Bronchial epithelial cell (primary cell): ENCODE data around the gene TTLL9. TPM values are rescaled to one million over a fixed set of nuclear protein-coding genes. Genes with fewer than 3 reads are reported as not detected.
"Not testable (repeated sequence)": the region's sequence is repeated elsewhere in the genome, so short reads cannot be mapped to it uniquely, and the experiment has no call there.

Source experiments
- DNase-seq: peaks from one replicate; pipeline ENCODE4 v3.0.0-alpha.2; 2010; ENCODE audit warnings: low read depth
- FAIRE-seq: peaks from 2 replicates; lab custom pipeline; 2011; peaks lifted over from hg19 to GRCh38; lab: Jason Lieb, UNC
- H3K27me3 ChIP-seq: 2 replicates; pipeline ENCODE4 v1.5.1; 2011; ENCODE audit warnings: low read length; ENCODE audit not compliant: control insufficient read depth, insufficient read depth
- H3K36me3 ChIP-seq: 2 replicates; pipeline ENCODE4 v1.5.1; 2011; ENCODE audit warnings: low read length; ENCODE audit not compliant: control insufficient read depth, insufficient read depth
- H3K4me3 ChIP-seq: 2 replicates; pipeline ENCODE4 v1.5.1; 2011; ENCODE audit warnings: mild to moderate bottlenecking, low read depth, low read length, control low read depth
- total RNA-seq: library from RNA; depleted of rRNA; stranded (reverse); fragments of >200 nt; gene quantifications from 2 replicates; pipeline ENCODE4 v1.2.1, GENCODE V29; 2014
- TF ChIP-seq, protein P1 (sequence below): IDR thresholded peaks from 2 replicates; pipeline ENCODE4 v1.5.1; 2011; ENCODE audit warnings: mild to moderate bottlenecking, moderate library complexity, low read length, control low read depth, inconsistent platforms; ENCODE audit not compliant: insufficient read depth, severe bottlenecking

TTLL9 gene
- total RNA-seq, 1 donor from 2014 or later, result not detected

DNA sequence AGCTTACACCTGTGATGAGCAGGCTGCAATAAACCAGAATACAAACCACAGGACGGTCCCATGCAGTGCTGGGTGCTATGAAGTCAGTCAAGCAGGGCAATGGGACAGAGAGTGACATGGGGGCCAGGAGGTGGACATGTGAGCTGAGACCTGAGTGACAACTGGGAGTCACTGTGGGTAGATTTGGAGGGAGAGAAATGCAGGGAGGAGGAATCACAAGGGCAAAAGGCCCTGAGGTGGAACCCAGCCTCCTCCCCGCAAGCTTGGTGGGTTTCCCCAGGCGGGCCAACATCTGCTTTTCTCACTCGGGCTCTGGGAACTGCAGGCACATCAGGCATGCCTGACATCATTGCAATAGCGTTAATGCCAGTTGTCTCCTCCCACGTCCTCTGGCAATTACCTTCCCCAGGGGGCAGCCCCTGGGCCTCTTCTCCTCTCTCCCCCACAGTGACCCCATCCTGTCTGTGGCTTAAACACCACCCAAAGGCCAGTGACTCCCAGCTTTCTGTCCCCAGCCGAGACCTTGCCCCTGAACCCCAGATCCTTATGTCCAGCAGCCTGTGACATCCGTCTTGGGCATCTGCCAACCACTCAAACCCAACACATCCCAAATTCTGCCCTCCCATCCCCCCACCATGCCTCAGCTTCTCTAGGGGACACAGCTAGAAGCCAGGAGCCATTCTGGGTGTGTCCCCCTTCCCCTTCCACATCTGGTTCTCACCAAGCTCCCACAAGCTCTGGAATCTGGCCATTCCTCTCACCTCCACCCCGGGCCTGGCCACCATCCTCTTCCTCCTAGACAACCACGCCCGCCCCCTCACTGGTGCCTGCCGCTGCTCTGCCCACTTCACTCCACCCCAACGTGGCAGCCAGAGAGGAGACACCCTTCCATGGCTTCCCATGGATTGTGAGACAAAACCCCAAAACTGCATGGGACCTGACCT is 53.2 kb downstream of the TTLL9 start:
- Histone ChIP-seq H3K4me3 (no peak overlapping the region), H3K36me3 (no peaks in the 10 kb centered on the region), H3K27me3 (no peaks in the 10 kb centered on the region)
- DNase-seq (no peak), FAIRE-seq (no peak)
- TF ChIP-seq, protein P1, sequence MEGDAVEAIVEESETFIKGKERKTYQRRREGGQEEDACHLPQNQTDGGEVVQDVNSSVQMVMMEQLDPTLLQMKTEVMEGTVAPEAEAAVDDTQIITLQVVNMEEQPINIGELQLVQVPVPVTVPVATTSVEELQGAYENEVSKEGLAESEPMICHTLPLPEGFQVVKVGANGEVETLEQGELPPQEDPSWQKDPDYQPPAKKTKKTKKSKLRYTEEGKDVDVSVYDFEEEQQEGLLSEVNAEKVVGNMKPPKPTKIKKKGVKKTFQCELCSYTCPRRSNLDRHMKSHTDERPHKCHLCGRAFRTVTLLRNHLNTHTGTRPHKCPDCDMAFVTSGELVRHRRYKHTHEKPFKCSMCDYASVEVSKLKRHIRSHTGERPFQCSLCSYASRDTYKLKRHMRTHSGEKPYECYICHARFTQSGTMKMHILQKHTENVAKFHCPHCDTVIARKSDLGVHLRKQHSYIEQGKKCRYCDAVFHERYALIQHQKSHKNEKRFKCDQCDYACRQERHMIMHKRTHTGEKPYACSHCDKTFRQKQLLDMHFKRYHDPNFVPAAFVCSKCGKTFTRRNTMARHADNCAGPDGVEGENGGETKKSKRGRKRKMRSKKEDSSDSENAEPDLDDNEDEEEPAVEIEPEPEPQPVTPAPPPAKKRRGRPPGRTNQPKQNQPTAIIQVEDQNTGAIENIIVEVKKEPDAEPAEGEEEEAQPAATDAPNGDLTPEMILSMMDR, result no peak

DNA sequence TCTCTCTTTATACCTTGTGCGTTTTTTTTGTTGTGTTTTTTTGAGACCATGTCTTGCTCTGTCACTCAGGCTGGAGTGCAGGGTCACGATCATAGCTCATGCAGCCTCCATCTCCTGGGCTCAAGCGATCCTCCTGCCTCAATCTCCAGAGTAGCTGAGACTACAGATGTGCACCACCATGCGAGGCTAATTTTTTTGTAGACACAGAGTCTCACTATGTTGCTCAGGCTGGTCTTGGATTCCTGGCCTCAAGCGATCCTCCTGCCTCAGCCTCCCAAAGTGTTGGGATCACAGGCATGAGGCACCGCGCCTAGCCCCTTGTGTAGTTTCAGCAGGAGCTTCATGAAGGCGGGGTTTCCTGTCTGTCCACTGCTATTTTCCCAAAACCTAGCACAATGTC is 54.1 kb downstream of the TTLL9 start:
- TF ChIP-seq, protein P1, result no peak
- Histone ChIP-seq H3K4me3 (no peak overlapping the region), H3K27me3 (no peaks in the 10 kb centered on the region), H3K36me3 (no peaks in the 10 kb centered on the region)
- no peak for FAIRE-seq
- no peak for DNase-seq

DNA sequence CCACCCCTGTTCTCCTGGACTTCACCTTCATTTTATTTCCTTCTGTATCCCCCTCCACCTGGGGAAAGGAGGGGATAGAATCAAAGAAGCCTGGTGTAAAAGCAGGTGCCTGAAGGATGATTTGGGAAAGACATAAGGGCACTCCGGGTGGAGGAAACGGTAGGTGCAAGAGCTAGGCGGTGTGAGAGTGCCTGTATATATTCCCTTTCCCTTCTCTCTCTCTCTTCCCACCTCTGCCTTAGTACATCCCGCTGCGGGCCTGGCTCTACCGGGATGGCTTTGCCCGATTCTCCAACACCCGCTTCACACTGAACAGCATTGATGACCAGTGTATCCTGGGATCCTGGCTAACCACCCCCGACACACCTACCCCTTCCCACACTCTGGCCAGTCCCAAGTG is 55.2 kb downstream of the TTLL9 start:
- no peaks in the 10 kb centered on the region for H3K27me3 ChIP-seq
- TF ChIP-seq, protein P1, result no peak
- no peaks in the 10 kb centered on the region for H3K36me3 ChIP-seq
- DNase-seq (no peak), FAIRE-seq (no peak)
- no peak overlapping the region for H3K4me3 ChIP-seq

DNA sequence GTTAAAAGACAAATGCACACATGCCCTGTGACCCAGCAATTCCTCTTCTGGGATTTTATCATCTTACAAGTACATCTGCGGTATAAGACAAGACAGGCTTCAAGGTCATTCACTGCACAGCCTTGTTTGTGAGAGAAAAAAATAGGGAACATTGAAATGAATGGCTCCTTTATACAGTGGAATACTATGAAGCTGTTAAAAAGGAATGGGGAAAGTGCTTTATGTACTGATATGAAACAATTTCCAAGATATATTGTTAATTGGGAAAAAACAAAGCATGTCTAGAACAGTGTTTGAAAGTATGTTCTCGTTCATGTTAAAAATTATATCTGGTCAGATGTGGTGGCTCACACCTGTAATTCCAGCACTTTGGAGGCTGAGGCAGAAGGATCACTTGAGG is 56.1 kb downstream of the TTLL9 start:
- no peak for DNase-seq
- no peak for FAIRE-seq
- Histone ChIP-seq H3K27me3 (no peaks in the 10 kb centered on the region), H3K4me3 (no peak overlapping the region), H3K36me3 (no peaks in the 10 kb centered on the region)
- TF ChIP-seq, protein P1, result no peak

DNA sequence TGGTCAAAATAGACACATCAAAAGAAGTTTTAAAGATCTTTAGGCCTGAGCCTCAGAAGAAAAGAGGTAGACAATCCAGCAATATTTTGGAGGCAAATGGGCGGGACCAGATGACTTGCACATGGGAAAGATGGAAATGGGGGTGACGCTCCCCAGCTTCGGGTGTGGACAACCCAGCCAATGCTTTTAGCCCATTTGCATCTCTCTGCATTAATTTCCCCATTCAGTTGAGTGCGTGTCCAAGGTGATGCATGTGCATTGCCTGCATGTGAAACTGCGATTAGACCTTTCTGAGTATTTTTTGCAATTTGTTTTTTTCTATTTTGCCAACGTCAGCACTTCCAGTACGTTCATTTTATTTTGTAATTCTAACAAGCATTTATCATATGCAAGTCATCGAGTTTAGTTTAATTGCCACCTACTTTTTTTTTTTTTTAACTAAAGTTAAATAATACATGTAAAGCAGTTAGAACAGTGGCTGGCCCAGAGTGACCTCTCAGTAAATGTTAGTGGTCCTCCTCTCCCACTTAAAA is 57.3 kb downstream of the TTLL9 start:
- TF ChIP-seq, protein P1, result no peak
- Histone ChIP-seq H3K27me3 (no peaks in the 10 kb centered on the region), H3K36me3 (no peaks in the 10 kb centered on the region), H3K4me3 (no peak overlapping the region)
- DNase-seq (no peak), FAIRE-seq (no peak)

DNA sequence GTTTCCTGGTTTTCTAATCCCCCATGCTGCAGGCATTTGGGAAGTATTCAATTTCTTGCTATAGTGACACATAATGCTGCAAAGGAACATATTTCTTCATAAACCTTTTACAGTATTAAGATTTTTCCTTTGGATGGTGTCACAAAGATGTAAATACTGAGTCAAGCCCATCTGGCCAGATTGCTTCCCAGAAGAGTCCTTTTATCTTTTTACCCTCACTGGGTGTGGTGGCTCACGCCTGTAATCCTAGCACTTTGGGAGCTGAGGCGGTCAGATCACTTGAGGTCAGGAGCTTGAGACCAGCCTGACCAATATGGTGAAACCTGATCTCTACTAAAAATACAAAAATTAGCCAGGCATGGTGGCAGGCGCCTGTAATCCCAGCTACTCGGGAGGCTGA is 59.2 kb downstream of the TTLL9 start:
- not testable (repeated sequence) for H3K4me3 ChIP-seq, H3K27me3 ChIP-seq, H3K36me3 ChIP-seq, DNase-seq, FAIRE-seq
